Dermis lymphatic vessel endothelial cell (primary cell): ENCODE results near the gene NUDT10. TPM values are rescaled to one million over a fixed set of nuclear protein-coding genes. Genes with fewer than 3 reads are reported as not detected.

Experiments used
- total RNA-seq: library from RNA; depleted of rRNA; stranded (reverse); fragments of >200 nt; gene quantifications from 2 replicates; pipeline ENCODE4 v1.2.1, GENCODE V29; 2014

The NUDT10 gene
- total RNA-seq = under 0.01 and 0.11 TPM in 2 replicates

DNA sequence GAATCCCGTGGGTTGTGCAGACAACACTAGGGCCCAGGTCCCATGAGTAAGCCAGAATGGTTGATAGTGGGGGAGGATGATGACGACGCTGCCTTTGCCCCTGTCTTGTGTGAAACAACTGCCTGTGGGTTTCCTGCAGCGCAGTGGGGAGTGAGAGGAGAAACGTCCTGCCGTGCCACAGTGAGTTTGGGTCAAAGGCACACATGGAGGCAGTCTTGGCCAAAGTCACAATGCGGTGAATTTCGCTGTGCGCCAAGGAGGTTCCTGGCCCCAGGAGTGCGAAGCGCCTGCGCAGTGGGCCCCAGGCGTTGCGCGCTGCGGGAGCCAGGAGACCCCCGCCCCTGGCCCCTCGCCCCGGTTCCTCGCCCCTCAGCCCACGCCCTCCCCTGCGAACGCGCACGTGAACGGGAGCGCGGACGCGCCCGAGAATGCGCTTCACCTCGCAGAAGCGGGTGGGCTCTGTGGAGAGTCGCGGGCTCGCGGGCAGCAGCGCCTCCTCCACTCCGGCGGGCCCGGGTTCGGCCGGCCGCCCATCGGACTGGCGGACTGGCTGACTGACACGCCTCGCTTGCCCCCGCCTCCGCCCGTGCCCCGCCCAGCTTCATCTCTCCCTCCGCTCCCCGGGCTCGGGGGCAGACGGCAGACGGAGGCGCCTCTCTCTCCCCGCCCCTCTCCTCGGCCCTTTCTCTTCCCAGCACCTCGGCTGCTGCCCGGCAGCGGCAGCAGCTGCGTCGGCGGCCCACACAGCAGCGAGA, at the start of gene NUDT10:
Gene NUDT10, plus strand, starts transcription at position 635 of the 755 bp plus-strand sequence. CDS start 144 bp downstream, outside the sequence.

Other genes starting within 250 kb of the NUDT10 start
- 0.52 and 0.65 TPM in 2 replicates for gene NUDT11, start 163.8 kb downstream of the NUDT10 start, total RNA-seq